ENCODE data around the gene KRTAP4-4.
"Not testable (repeated sequence)": the region's sequence is repeated elsewhere in the genome, so short reads cannot be mapped to it uniquely, and the experiment has no call there.

Gene KRTAP4-4

GRCh38 chr17:41177727-41178271, 17.3 kb upstream of the KRTAP4-4 start, which contains the start of gene KRTAP4-2:
Gene KRTAP4-2 (minus strand): TSS chr17:41178221. CDS start chr17:41178164, 57 bp downstream.
- no peaks in the 10 kb centered on the region for H3K9me3 ChIP-seq (ENCODE audit: control insufficient read depth, insufficient read depth, low read length)
- no peak within 1 kb of the TSS for H3K4me3 ChIP-seq (ENCODE audit: low read length)
- H3K27me3 ChIP-seq (ENCODE audit: control insufficient read depth, insufficient read depth, low read length) = no peaks in the 10 kb centered on the region
- H3K27ac ChIP-seq (ENCODE audit: low read length) = no peak within 1 kb of the TSS
- no peaks in the 10 kb centered on the region for H3K36me3 ChIP-seq (ENCODE audit: control insufficient read depth, insufficient read depth, low read length)
- H3K4me1 ChIP-seq (ENCODE audit: control insufficient read depth, insufficient read depth, low read length) = no peaks in the 10 kb centered on the region; the same call in 1 of the 2 replicates
- no CpG with 5 or more reads among the region's 7 CpGs for WGBS (ENCODE audit: insufficient coverage, insufficient read length)
- no peak for DNase-seq (ENCODE audit: low read depth, low spot score)

- Histone ChIP-seq H3K27me3 (ENCODE audit: control insufficient read depth, insufficient read depth, low read length) (no peaks in the 10 kb centered on the region), H3K4me1 (ENCODE audit: control insufficient read depth, insufficient read depth, low read length) (no peaks in the 10 kb centered on the region; the same call in 1 of the 2 replicates), H3K9me3 (ENCODE audit: control insufficient read depth, insufficient read depth, low read length) (no peaks in the 10 kb centered on the region), H3K36me3 (ENCODE audit: control insufficient read depth, insufficient read depth, low read length) (no peaks in the 10 kb centered on the region), H3K4me3 (ENCODE audit: low read length) (no peak overlapping the region), H3K27ac (ENCODE audit: low read length) (no peak overlapping the region)
- no peak for DNase-seq (ENCODE audit: low read depth, low spot score)
- no CpG with 5 or more reads among the region's 3 CpGs for WGBS (ENCODE audit: insufficient coverage, insufficient read length)
Measured at GRCh38 chr17:41176744-41177387, 16.3 kb upstream of the KRTAP4-4 start.

- no peak overlapping the region for H3K4me3 ChIP-seq (ENCODE audit: low read length)
- H3K9me3 ChIP-seq (ENCODE audit: control insufficient read depth, insufficient read depth, low read length) = no peaks in the 10 kb centered on the region
- no peak overlapping the region for H3K27ac ChIP-seq (ENCODE audit: low read length)
- no CpG with 5 or more reads among the region's 2 CpGs for whole genome bisulfite sequencing (ENCODE audit: insufficient coverage, insufficient read length)
- H3K27me3 ChIP-seq (ENCODE audit: control insufficient read depth, insufficient read depth, low read length) = no peaks in the 10 kb centered on the region
- H3K36me3 ChIP-seq (ENCODE audit: control insufficient read depth, insufficient read depth, low read length) = no peaks in the 10 kb centered on the region
- no peak for DNase-seq (ENCODE audit: low read depth, low spot score)
- H3K4me1 ChIP-seq (ENCODE audit: control insufficient read depth, insufficient read depth, low read length) = no peaks in the 10 kb centered on the region
Measured at GRCh38 chr17:41171886-41172285, 11.3 kb upstream of the KRTAP4-4 start.

GRCh38 chr17:41168121-41168520, 7.6 kb upstream of the KRTAP4-4 start, which contains the start of gene KRTAP4-3:
Gene KRTAP4-3 (minus strand): TSS chr17:41168221. CDS start chr17:41168172, 49 bp downstream.
- H3K4me3 ChIP-seq (ENCODE audit: low read length) = no peak within 1 kb of the TSS
- WGBS (ENCODE audit: insufficient coverage, insufficient read length) = no CpG with 5 or more reads among the region's 1 CpG
- H3K4me1 ChIP-seq (ENCODE audit: control insufficient read depth, insufficient read depth, low read length) = no peaks in the 10 kb centered on the region
- H3K27me3 ChIP-seq (ENCODE audit: control insufficient read depth, insufficient read depth, low read length) = no peaks in the 10 kb centered on the region
- H3K36me3 ChIP-seq (ENCODE audit: control insufficient read depth, insufficient read depth, low read length) = no peaks in the 10 kb centered on the region
- H3K9me3 ChIP-seq (ENCODE audit: control insufficient read depth, insufficient read depth, low read length) = no peaks in the 10 kb centered on the region
- DNase-seq (ENCODE audit: low read depth, low spot score) = no peak
- no peak within 1 kb of the TSS for H3K27ac ChIP-seq (ENCODE audit: low read length)

GRCh38 chr17:41167561-41167960, 7.0 kb upstream of the KRTAP4-4 start:
- H3K27ac ChIP-seq (ENCODE audit: low read length) = no peak overlapping the region

GRCh38 chr17:41163828-41164227, 3.3 kb upstream of the KRTAP4-4 start:
- no peak for DNase-seq (ENCODE audit: low read depth, low spot score)

More at GRCh38 chr17:41167561-41167960, 7.0 kb upstream of the KRTAP4-4 start:
- WGBS (ENCODE audit: insufficient coverage, insufficient read length) = no CpG with 5 or more reads among the region's 7 CpGs
- Histone ChIP-seq H3K9me3 (ENCODE audit: control insufficient read depth, insufficient read depth, low read length) (no peaks in the 10 kb centered on the region), H3K27me3 (ENCODE audit: control insufficient read depth, insufficient read depth, low read length) (no peaks in the 10 kb centered on the region), H3K4me1 (ENCODE audit: control insufficient read depth, insufficient read depth, low read length) (no peaks in the 10 kb centered on the region), H3K36me3 (ENCODE audit: control insufficient read depth, insufficient read depth, low read length) (no peaks in the 10 kb centered on the region), H3K4me3 (ENCODE audit: low read length) (no peak overlapping the region)
- no peak for DNase-seq (ENCODE audit: low read depth, low spot score)

GRCh38 chr17:41160190-41160589, 358 bp downstream of the KRTAP4-4 start:
- whole genome bisulfite sequencing (ENCODE audit: insufficient coverage, insufficient read length) = no CpG with 5 or more reads among the region's 3 CpGs
- H3K36me3 ChIP-seq (ENCODE audit: control insufficient read depth, insufficient read depth, low read length); H3K27ac ChIP-seq (ENCODE audit: low read length); H3K9me3 ChIP-seq (ENCODE audit: control insufficient read depth, insufficient read depth, low read length); DNase-seq (ENCODE audit: low read depth, low spot score); H3K4me3 ChIP-seq (ENCODE audit: low read length); H3K27me3 ChIP-seq (ENCODE audit: control insufficient read depth, insufficient read depth, low read length); H3K4me1 ChIP-seq (ENCODE audit: control insufficient read depth, insufficient read depth, low read length): not testable (repeated sequence)

More at GRCh38 chr17:41163828-41164227, 3.3 kb upstream of the KRTAP4-4 start:
- no CpG with 5 or more reads among the region's 7 CpGs for WGBS (ENCODE audit: insufficient coverage, insufficient read length)
- Histone ChIP-seq H3K4me1 (ENCODE audit: control insufficient read depth, insufficient read depth, low read length) (peaks cover 3% of the 10 kb centered on the region; the same call in 1 of the 2 replicates), H3K36me3 (ENCODE audit: control insufficient read depth, insufficient read depth, low read length) (no peaks in the 10 kb centered on the region), H3K27ac (ENCODE audit: low read length) (no peak overlapping the region), H3K9me3 (ENCODE audit: control insufficient read depth, insufficient read depth, low read length) (no peaks in the 10 kb centered on the region), H3K27me3 (ENCODE audit: control insufficient read depth, insufficient read depth, low read length) (no peaks in the 10 kb centered on the region), H3K4me3 (ENCODE audit: low read length) (no peak overlapping the region)

GRCh38 chr17:41153856-41154255, 6.7 kb downstream of the KRTAP4-4 start:
- no peak overlapping the region for H3K27ac ChIP-seq (ENCODE audit: low read length)
- H3K4me1 ChIP-seq (ENCODE audit: control insufficient read depth, insufficient read depth, low read length) = no peaks in the 10 kb centered on the region
- no CpG with 5 or more reads among the region's 2 CpGs for WGBS (ENCODE audit: insufficient coverage, insufficient read length)
- no peak overlapping the region for H3K4me3 ChIP-seq (ENCODE audit: low read length)
- no peaks in the 10 kb centered on the region for H3K27me3 ChIP-seq (ENCODE audit: control insufficient read depth, insufficient read depth, low read length)
- no peak for DNase-seq (ENCODE audit: low read depth, low spot score)
- H3K36me3 ChIP-seq (ENCODE audit: control insufficient read depth, insufficient read depth, low read length) = no peaks in the 10 kb centered on the region
- no peaks in the 10 kb centered on the region for H3K9me3 ChIP-seq (ENCODE audit: control insufficient read depth, insufficient read depth, low read length)

- DNase-seq (ENCODE audit: low read depth, low spot score) = no peak
- Histone ChIP-seq H3K4me3 (ENCODE audit: low read length) (no peak overlapping the region), H3K4me1 (ENCODE audit: control insufficient read depth, insufficient read depth, low read length) (no peaks in the 10 kb centered on the region), H3K36me3 (ENCODE audit: control insufficient read depth, insufficient read depth, low read length) (no peaks in the 10 kb centered on the region), H3K9me3 (ENCODE audit: control insufficient read depth, insufficient read depth, low read length) (no peaks in the 10 kb centered on the region), H3K27me3 (ENCODE audit: control insufficient read depth, insufficient read depth, low read length) (no peaks in the 10 kb centered on the region), H3K27ac (ENCODE audit: low read length) (no peak overlapping the region)
- WGBS (ENCODE audit: insufficient coverage, insufficient read length) = no CpG with 5 or more reads among the region's 2 CpGs
Measured at GRCh38 chr17:41151525-41151924, 9.0 kb downstream of the KRTAP4-4 start.

GRCh38 chr17:41150026-41150425, 10.5 kb downstream of the KRTAP4-4 start:
- H3K27me3 ChIP-seq (ENCODE audit: control insufficient read depth, insufficient read depth, low read length) = no peaks in the 10 kb centered on the region
- no peak for DNase-seq (ENCODE audit: low read depth, low spot score)
- WGBS (ENCODE audit: insufficient coverage, insufficient read length) = no CpG with 5 or more reads among the region's 4 CpGs
- H3K27ac ChIP-seq (ENCODE audit: low read length) = no peak overlapping the region
- H3K36me3 ChIP-seq (ENCODE audit: control insufficient read depth, insufficient read depth, low read length) = no peaks in the 10 kb centered on the region
- no peaks in the 10 kb centered on the region for H3K4me1 ChIP-seq (ENCODE audit: control insufficient read depth, insufficient read depth, low read length)
- no peaks in the 10 kb centered on the region for H3K9me3 ChIP-seq (ENCODE audit: control insufficient read depth, insufficient read depth, low read length)
- H3K4me3 ChIP-seq (ENCODE audit: low read length) = no peak overlapping the region

GRCh38 chr17:41149652-41149985, 10.9 kb downstream of the KRTAP4-4 start, which contains the start of gene KRTAP4-5:
Gene KRTAP4-5 (minus strand): TSS chr17:41149825. CDS start chr17:41149767, 58 bp downstream.
- Histone ChIP-seq H3K4me1 (ENCODE audit: control insufficient read depth, insufficient read depth, low read length) (no peaks in the 10 kb centered on the region), H3K27me3 (ENCODE audit: control insufficient read depth, insufficient read depth, low read length) (no peaks in the 10 kb centered on the region), H3K27ac (ENCODE audit: low read length) (no peak within 1 kb of the TSS), H3K9me3 (ENCODE audit: control insufficient read depth, insufficient read depth, low read length) (no peaks in the 10 kb centered on the region), H3K36me3 (ENCODE audit: control insufficient read depth, insufficient read depth, low read length) (no peaks in the 10 kb centered on the region), H3K4me3 (ENCODE audit: low read length) (no peak within 1 kb of the TSS)
- DNase-seq (ENCODE audit: low read depth, low spot score) = no peak
- no CpG with 5 or more reads among the region's 2 CpGs for WGBS (ENCODE audit: insufficient coverage, insufficient read length)

Data from iPS DF 6.9 (cell line).